IMR-90 (cell line): Measurements from ENCODE around the gene PITX3. TPM values are rescaled to one million over a fixed set of nuclear protein-coding genes. Genes with fewer than 3 reads are reported as not detected.

ENCODE experiments used
- ATAC-seq: fragments of 200-7000 bp; cut with Tn5 transposase; 2 replicates; pipeline ENCODE4 v1.9.1; 2020; ENCODE audit warnings: low read depth, mild to moderate bottlenecking, moderate library complexity
- BruUV-seq: library from RNA; stranded (reverse); fragments of 400-500 nt; replicated peaks from 2 replicates; lab custom pipeline; 2021; lab: Mats Ljungman, UMichigan
- CTCF ChIA-PET: fragments of 300-600 bp; formaldehyde crosslinking; extraction: SDS; loops from one replicate; lab custom pipeline; 2021; ENCODE audit warnings: antibody characterized with exemption; lab: Yijun Ruan, JAX
- POLR2A ChIA-PET: fragments of 300-600 bp; sonication (Branson Sonifier 250); formaldehyde crosslinking; loops from one replicate; lab custom pipeline; 2022; ENCODE audit warnings: antibody characterized with exemption; ENCODE audit not compliant: unreplicated experiment; lab: Charles Lee
- DNase-seq: peaks from one replicate; pipeline ENCODE4 v3.0.0; 2013
- H2AFZ ChIP-seq: replicated peaks from 2 replicates; pipeline ENCODE3; 2013; ENCODE audit warnings: low read length, mild to moderate bottlenecking; ENCODE audit not compliant: poor library complexity
- H2AK5ac ChIP-seq: 2 replicates; pipeline ENCODE4 v1.6.1; 2013; ENCODE audit warnings: low read depth, low read length, inconsistent platforms
- H2AK9ac ChIP-seq: replicated peaks from 2 replicates; pipeline ENCODE3; 2013; ENCODE audit warnings: mild to moderate bottlenecking, low read depth, low read length, moderate library complexity; ENCODE audit not compliant: poor library complexity
- H2BK120ac ChIP-seq: 2 replicates; pipeline ENCODE4 v1.6.1; 2013; ENCODE audit warnings: low read depth, low read length, inconsistent platforms
- H2BK15ac ChIP-seq: 3 replicates; pipeline ENCODE4 v1.6.1; 2013; ENCODE audit warnings: low read depth, low read length, inconsistent platforms
- H2BK20ac ChIP-seq: 2 replicates; pipeline ENCODE4 v1.6.1; 2013; ENCODE audit warnings: low read depth, mild to moderate bottlenecking, inconsistent platforms, low read length, moderate library complexity
- H2BK5ac ChIP-seq: 2 replicates; pipeline ENCODE4 v1.6.1; 2013; ENCODE audit warnings: mild to moderate bottlenecking, low read depth, low read length, inconsistent platforms; ENCODE audit not compliant: poor library complexity, severe bottlenecking
- H3K14ac ChIP-seq: replicated peaks from 2 replicates; pipeline ENCODE4 v1.6.1; 2013; ENCODE audit warnings: low read depth, low read length, inconsistent platforms
- H3K18ac ChIP-seq: 2 replicates; pipeline ENCODE4 v1.6.1; 2013; ENCODE audit warnings: low read depth, low read length, control low read depth
- H3K23ac ChIP-seq: 2 replicates; pipeline ENCODE4 v1.6.1; 2013; ENCODE audit warnings: low read depth, low read length, inconsistent platforms
- H3K27ac ChIP-seq: 2 replicates; pipeline ENCODE4 v1.5.1; 2013; ENCODE audit warnings: mild to moderate bottlenecking, control low read depth, low read length; ENCODE audit not compliant: insufficient read depth
- H3K27me3 ChIP-seq: 2 replicates; pipeline ENCODE4 v1.6.1; 2013; ENCODE audit warnings: low read length; ENCODE audit not compliant: control insufficient read depth, insufficient read depth
- H3K36me3 ChIP-seq: 2 replicates; pipeline ENCODE4 v1.6.1; 2013; ENCODE audit warnings: low read length, mixed read lengths; ENCODE audit not compliant: control insufficient read depth, insufficient read depth
- H3K4ac ChIP-seq: 2 replicates; pipeline ENCODE4 v1.6.1; 2013; ENCODE audit warnings: low read depth, low read length, inconsistent platforms
- H3K4me1 ChIP-seq: 2 replicates; pipeline ENCODE4 v1.6.1; 2013; ENCODE audit warnings: low read length, mixed read lengths; ENCODE audit not compliant: control insufficient read depth, insufficient read depth
- H3K4me2 ChIP-seq: 2 replicates; pipeline ENCODE4 v1.6.1; 2013; ENCODE audit warnings: low read depth, mild to moderate bottlenecking, control low read depth, low read length, moderate library complexity
- H3K4me3 ChIP-seq: 2 replicates; pipeline ENCODE4 v1.5.1; 2013; ENCODE audit warnings: low read depth, mild to moderate bottlenecking, control low read depth, low read length, moderate library complexity; ENCODE audit not compliant: insufficient read depth
- H3K56ac ChIP-seq: 2 replicates; pipeline ENCODE4 v1.6.1; 2013; ENCODE audit warnings: low read length, inconsistent platforms; ENCODE audit not compliant: insufficient read depth; ENCODE audit errors: extremely low read depth
- H3K79me1 ChIP-seq, 2 experiments: 2 replicates each; pipeline ENCODE4 v1.6.1; 2013; ENCODE audit warnings: low read length in 2 of 2, inconsistent platforms in 1 of 2, low read depth in 1 of 2
- H3K9ac ChIP-seq: 2 replicates; pipeline ENCODE4 v1.6.1; 2013; ENCODE audit warnings: low read depth, low read length, control low read depth
- H3K9me1 ChIP-seq: 2 replicates; pipeline ENCODE4 v1.6.1; 2013; ENCODE audit warnings: low read length, inconsistent platforms; ENCODE audit not compliant: insufficient read depth
- H3K9me3 ChIP-seq: 2 replicates; pipeline ENCODE4 v1.6.1; 2013; ENCODE audit warnings: low read length; ENCODE audit not compliant: control insufficient read depth, insufficient read depth
- H4K20me1 ChIP-seq: 2 replicates; pipeline ENCODE4 v1.6.1; 2013; ENCODE audit warnings: low read length, inconsistent platforms; ENCODE audit not compliant: insufficient read depth
- H4K5ac ChIP-seq: 2 replicates; pipeline ENCODE4 v1.6.1; 2013; ENCODE audit warnings: mild to moderate bottlenecking, low read depth, low read length, control low read depth
- H4K8ac ChIP-seq, 2 experiments: 2 replicates each; pipeline ENCODE4 v1.6.1; 2013; ENCODE audit warnings: low read depth in 2 of 2, low read length in 2 of 2, control low read depth in 1 of 2, inconsistent platforms in 1 of 2
- H4K91ac ChIP-seq: 2 replicates; pipeline ENCODE4 v1.6.1; 2013; ENCODE audit warnings: low read depth, low read length, inconsistent platforms; ENCODE audit not compliant: insufficient read depth
- RCOR1 ChIP-seq: IDR thresholded peaks from 2 replicates; pipeline ENCODE4 v1.6.1; 2012; ENCODE audit warnings: mild to moderate bottlenecking, low read length, improper control_type of control experiment; ENCODE audit not compliant: insufficient replicate concordance
- SMC3 ChIP-seq: fragments of 150-350 bp; IDR thresholded peaks from 2 replicates; pipeline ENCODE4 v1.6.1; 2016; ENCODE audit warnings: low read depth, mild to moderate bottlenecking, antibody characterized with exemption, low read length, moderate library complexity
- WGBS, 2 experiments: methylation state at CpG; one replicate each; pipeline versions ENCODE4 v1.1.5 to v1.1.7; 2013; ENCODE audit warnings: missing lambda C conversion rate in 2 of 2; ENCODE audit not compliant: insufficient read length in 1 of 2; ENCODE audit errors: extremely low coverage in 2 of 2; 5-methylcytosine and 5-hydroxymethylcytosine counted together
- dilution Hi-C: fragments of 300-500 bp; cut with HindIII; formaldehyde crosslinking; loops from one replicate; pipeline ENCODE4 v1.14.3; 2018; ENCODE audit warnings: low sequenced_read_pairs; ENCODE audit not compliant: unreplicated experiment
- in situ Hi-C: fragments of 300-500 bp; cut with MboI; formaldehyde crosslinking; loops from 3 replicates; pipeline ENCODE4 v1.14.3; 2019; ENCODE audit warnings: low sequenced_read_pairs, inconsistent platforms, mixed read lengths
- intact Hi-C: fragments of 100-400 bp; cut with micrococcal nuclease; formaldehyde crosslinking; loops from 2 replicates; pipeline ENCODE4 v1.10.0; 2022
- polyA plus RNA-seq, 3 experiments: library from polyadenylated mRNA; depleted of rRNA; stranded (reverse); fragments of >200 nt; gene quantifications; 2 replicates each; pipeline ENCODE4 v1.2.3, GENCODE V29; 2012; ENCODE audit warnings: low replicate concordance in 1 of 3
- total RNA-seq: library from RNA; depleted of rRNA; stranded (reverse); fragments of >200 nt; gene quantifications from 2 replicates; pipeline ENCODE4 v1.2.3, GENCODE V29; 2012

PITX3 gene
- total and polyA plus RNA-seq, 2 of the 4 experiments (the other 2 are of a cell fraction): not detected

DNA sequence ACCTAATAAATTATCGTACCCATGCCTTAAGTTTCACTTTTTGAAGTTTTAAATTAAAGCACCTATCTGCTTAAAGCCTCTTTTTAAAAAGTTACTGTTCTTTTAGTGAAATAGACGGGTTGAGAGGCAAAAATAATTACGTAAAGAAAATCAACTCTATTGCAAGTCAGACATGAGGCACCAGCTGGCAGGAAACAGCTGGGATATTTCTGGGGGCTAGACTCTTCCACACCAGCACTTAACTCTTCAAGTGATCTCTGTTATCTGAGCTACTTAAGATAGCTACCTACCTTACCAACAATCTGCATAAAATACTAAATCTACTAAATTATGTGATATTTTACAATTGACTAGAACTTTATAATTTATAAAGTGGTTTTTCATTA is 39.8 kb upstream of the PITX3 start:
- Histone ChIP-seq H2AFZ (no peak overlapping the region), H3K9me1 (peaks cover 12% of the 10 kb centered on the region), H3K9ac (no peak overlapping the region), H4K20me1 (peaks cover 60% of the 10 kb centered on the region), H3K18ac (no peak overlapping the region), H4K5ac (no peak overlapping the region), H3K4me1 (peaks cover 6% of the 10 kb centered on the region), H3K36me3 (peaks cover 3% of the 10 kb centered on the region; the same call in 1 of the 2 replicates), H3K14ac (0 out of 2 replicates have a peak overlapping the region, but pooled peaks have one; percentile 18), H2BK15ac (no peak overlapping the region), H3K79me1 (peaks cover 44 to 75% of the 10 kb centered on the region in 2 experiments), H3K4ac (no peak overlapping the region), H3K4me3 (no peak overlapping the region), H2BK120ac (no peak overlapping the region), H3K23ac (0 out of 2 replicates have a peak overlapping the region, but pooled peaks have one; percentile 18), H4K91ac (no peak overlapping the region), H3K4me2 (peak overlapping the region; percentile 72), H3K9me3 (no peaks in the 10 kb centered on the region), H3K56ac (no peak overlapping the region), H4K8ac (no peak overlapping the region), H3K27ac (no peak overlapping the region), H3K27me3 (no peaks in the 10 kb centered on the region), H2BK5ac (peak overlapping the region; percentile 23), H2BK20ac (no peak overlapping the region), H2AK5ac (no peak overlapping the region), H2AK9ac (no peak overlapping the region)
- TF ChIP-seq RCOR1 (no peak), SMC3 (no peak)
- intact Hi-C loops (no loop called here), dilution Hi-C loops (no loop called here), in situ Hi-C loops (no loop called here)
- peak; percentile 48 for ATAC-seq
- WGBS, 2 experiments: no CpG with 5 or more reads among the region's 3 CpGs
- POLR2A ChIA-PET: no interaction called here
- DNase-seq: peak; percentile 42
- CTCF ChIA-PET: no interaction called here
- no TSS peak for BruUV-seq
